Measurements from ENCODE around the gene ARF3. TPM values are rescaled to one million over a fixed set of nuclear protein-coding genes. Genes with fewer than 3 reads are reported as not detected.

Gene ARF3
- total and polyA plus RNA-seq, 2 donors (not counting 1 experiment from before 2014, with no cell fraction given) = 28.1 to 182 TPM

DNA sequence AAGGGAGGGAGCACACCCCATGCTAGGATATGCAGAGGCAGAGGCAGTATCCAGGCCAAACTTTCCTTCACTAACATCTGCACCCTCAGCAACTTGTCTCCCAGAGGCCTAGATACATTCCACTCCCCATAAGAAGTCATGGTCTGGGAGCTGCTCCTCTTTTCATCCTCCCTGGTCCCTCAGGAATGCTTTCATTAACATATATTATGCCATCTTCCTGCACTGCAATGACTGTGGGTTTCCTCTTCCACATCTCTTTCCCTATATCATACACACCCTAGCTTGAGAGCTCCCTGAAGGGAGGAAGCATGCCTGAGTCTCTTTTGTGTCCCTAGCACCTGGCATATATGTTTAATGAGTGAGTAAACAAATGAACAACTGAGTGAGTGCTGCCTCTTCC, 33.3 kb upstream of the ARF3 start:
- TF ChIP-seq, protein P1, sequence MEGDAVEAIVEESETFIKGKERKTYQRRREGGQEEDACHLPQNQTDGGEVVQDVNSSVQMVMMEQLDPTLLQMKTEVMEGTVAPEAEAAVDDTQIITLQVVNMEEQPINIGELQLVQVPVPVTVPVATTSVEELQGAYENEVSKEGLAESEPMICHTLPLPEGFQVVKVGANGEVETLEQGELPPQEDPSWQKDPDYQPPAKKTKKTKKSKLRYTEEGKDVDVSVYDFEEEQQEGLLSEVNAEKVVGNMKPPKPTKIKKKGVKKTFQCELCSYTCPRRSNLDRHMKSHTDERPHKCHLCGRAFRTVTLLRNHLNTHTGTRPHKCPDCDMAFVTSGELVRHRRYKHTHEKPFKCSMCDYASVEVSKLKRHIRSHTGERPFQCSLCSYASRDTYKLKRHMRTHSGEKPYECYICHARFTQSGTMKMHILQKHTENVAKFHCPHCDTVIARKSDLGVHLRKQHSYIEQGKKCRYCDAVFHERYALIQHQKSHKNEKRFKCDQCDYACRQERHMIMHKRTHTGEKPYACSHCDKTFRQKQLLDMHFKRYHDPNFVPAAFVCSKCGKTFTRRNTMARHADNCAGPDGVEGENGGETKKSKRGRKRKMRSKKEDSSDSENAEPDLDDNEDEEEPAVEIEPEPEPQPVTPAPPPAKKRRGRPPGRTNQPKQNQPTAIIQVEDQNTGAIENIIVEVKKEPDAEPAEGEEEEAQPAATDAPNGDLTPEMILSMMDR (conservative IDR thresholded peaks at IDR 0.05 in 1 of 2, IDR thresholded peaks at IDR 0.05 in 1 of 2; ENCODE audit: low read depth in 1 of 2, low read length in 2 of 2) = no peak
- no peak for TF ChIP-seq EZH2 (IDR thresholded peaks at IDR 0.05; ENCODE audit: low read length, missing control alignments)
- H3K36me3 ChIP-seq (ENCODE audit: control insufficient read depth, insufficient read depth, low read length) = no peaks in the 10 kb centered on the region
- H4K20me1 ChIP-seq (ENCODE audit: control insufficient read depth, extremely low read depth, insufficient read depth, low read length) = no peaks in the 10 kb centered on the region
- H2AFZ ChIP-seq (ENCODE audit: low read length) = no peak overlapping the region
- no peaks in the 10 kb centered on the region for H3K79me2 ChIP-seq (ENCODE audit: control insufficient read depth, insufficient read depth, low read length)
- no peak overlapping the region for H3K9ac ChIP-seq (ENCODE audit: insufficient read depth, low read length)
- DNase-seq (ENCODE audit: low read depth in 2 of 2) = no peak
- no peak overlapping the region for H3K27ac ChIP-seq (ENCODE audit: insufficient read depth, low read length)
- no peaks in the 10 kb centered on the region for H3K4me1 ChIP-seq (ENCODE audit: control insufficient read depth, extremely low read depth, insufficient read depth, low read length)
- no peaks in the 10 kb centered on the region for H3K9me3 ChIP-seq (ENCODE audit: control insufficient read depth, insufficient read depth, low read depth, low read length)
- H3K4me3 ChIP-seq (replicated peaks in 1 of 4; ENCODE audit: control extremely low read depth in 1 of 4, insufficient read depth in 1 of 4, low read depth in 3 of 4, low read length in 4 of 4) = no peak overlapping the region
- H3K27me3 ChIP-seq (ENCODE audit: control insufficient read depth, insufficient read depth, low read length) = peaks cover 35% of the 10 kb centered on the region
- H3K4me2 ChIP-seq (ENCODE audit: extremely low read depth, insufficient read depth, low read length) = no peak overlapping the region

DNA sequence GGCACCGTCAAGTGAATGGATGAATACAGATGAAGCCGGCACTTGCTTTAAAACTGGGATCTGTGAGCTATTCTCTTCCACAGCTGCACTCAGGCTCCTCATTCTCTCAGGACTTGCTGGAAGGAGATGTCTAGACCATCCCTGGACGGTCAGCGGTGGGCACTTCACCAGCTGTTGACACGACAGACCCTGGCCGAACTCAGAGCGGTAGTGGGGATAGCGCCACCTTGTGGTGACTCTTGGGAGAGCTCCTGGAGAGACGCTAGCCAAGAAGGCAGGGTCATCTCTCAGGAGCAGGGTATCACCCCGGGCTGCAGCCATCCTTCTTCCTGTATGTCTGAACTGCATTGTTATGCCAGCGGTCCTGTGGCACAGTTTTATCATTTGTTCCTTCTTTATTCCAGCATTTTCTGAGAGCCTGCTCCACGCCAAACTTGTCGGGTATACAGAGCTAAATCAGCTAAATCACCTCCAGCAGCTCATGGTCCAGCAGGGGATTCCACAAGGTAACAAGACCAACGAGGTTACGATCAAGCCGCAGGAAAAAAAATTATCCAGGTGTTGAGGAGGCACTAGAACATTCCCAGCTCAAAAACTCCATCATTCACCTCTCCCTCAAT, 30.9 kb upstream of the ARF3 start:
- peaks cover 51% of the 10 kb centered on the region for H3K27me3 ChIP-seq (ENCODE audit: control insufficient read depth, insufficient read depth, low read length)
- no peak overlapping the region for H3K4me2 ChIP-seq (ENCODE audit: extremely low read depth, insufficient read depth, low read length)
- no peak overlapping the region for H2AFZ ChIP-seq (ENCODE audit: low read length)

DNA sequence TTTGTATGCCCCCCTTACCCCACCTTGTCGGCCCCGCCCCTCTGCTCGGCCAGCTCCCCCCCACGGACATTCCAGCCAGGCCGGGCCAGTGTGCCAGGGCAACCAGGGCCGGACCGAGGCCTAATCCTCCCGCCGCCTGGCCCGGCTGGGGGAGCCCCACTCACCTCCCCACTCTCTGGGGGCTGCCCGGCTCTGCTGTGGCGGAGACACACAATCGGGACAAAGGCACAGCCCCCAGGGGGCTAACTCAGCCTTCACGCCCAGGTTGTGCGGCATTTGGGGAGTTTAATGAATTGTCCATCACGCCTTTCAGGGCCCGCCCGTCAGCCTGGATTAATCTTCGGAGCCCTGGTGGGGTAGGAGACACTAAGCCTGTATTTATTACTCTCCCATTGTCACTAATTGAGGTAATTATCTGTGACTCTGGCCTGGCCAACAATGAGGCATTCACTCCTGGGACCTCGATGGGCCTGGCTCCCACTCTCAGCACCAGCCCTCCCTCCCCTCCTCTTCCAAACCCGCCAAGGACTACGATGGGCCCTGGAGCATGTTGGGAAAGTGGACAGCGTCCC, 29.5 kb upstream of the ARF3 start:
- H3K4me1 ChIP-seq (ENCODE audit: control insufficient read depth, extremely low read depth, insufficient read depth, low read length) = no peaks in the 10 kb centered on the region
- no peak overlapping the region for H3K4me2 ChIP-seq (ENCODE audit: extremely low read depth, insufficient read depth, low read length)
- peaks cover 60% of the 10 kb centered on the region for H3K27me3 ChIP-seq (ENCODE audit: control insufficient read depth, insufficient read depth, low read length)
- no peak overlapping the region for H3K4me3 ChIP-seq (replicated peaks in 1 of 4; ENCODE audit: control extremely low read depth in 1 of 4, insufficient read depth in 1 of 4, low read depth in 3 of 4, low read length in 4 of 4)
- H3K79me2 ChIP-seq (ENCODE audit: control insufficient read depth, insufficient read depth, low read length) = no peaks in the 10 kb centered on the region
- H3K9ac ChIP-seq (ENCODE audit: insufficient read depth, low read length) = no peak overlapping the region
- no peaks in the 10 kb centered on the region for H3K36me3 ChIP-seq (ENCODE audit: control insufficient read depth, insufficient read depth, low read length)
- H3K9me3 ChIP-seq (ENCODE audit: control insufficient read depth, insufficient read depth, low read depth, low read length) = no peaks in the 10 kb centered on the region
- no peak for DNase-seq (ENCODE audit: low read depth in 2 of 2)
- H3K27ac ChIP-seq (ENCODE audit: insufficient read depth, low read length) = no peak overlapping the region
- no peak overlapping the region for H2AFZ ChIP-seq (ENCODE audit: low read length)
- H4K20me1 ChIP-seq (ENCODE audit: control insufficient read depth, extremely low read depth, insufficient read depth, low read length) = no peaks in the 10 kb centered on the region
- TF ChIP-seq, protein P1 (conservative IDR thresholded peaks at IDR 0.05 in 1 of 2, IDR thresholded peaks at IDR 0.05 in 1 of 2; ENCODE audit: low read depth in 1 of 2, low read length in 2 of 2) = no peak
- no peak for TF ChIP-seq EZH2 (IDR thresholded peaks at IDR 0.05; ENCODE audit: low read length, missing control alignments)

More for the DNA sequence above, 30.9 kb upstream of the ARF3 start:
- Histone ChIP-seq H3K4me1 (ENCODE audit: control insufficient read depth, extremely low read depth, insufficient read depth, low read length) (no peaks in the 10 kb centered on the region), H3K9ac (ENCODE audit: insufficient read depth, low read length) (no peak overlapping the region), H3K36me3 (ENCODE audit: control insufficient read depth, insufficient read depth, low read length) (no peaks in the 10 kb centered on the region), H3K27ac (ENCODE audit: insufficient read depth, low read length) (no peak overlapping the region), H3K9me3 (ENCODE audit: control insufficient read depth, insufficient read depth, low read depth, low read length) (no peaks in the 10 kb centered on the region), H4K20me1 (ENCODE audit: control insufficient read depth, extremely low read depth, insufficient read depth, low read length) (no peaks in the 10 kb centered on the region), H3K4me3 (replicated peaks in 1 of 4; ENCODE audit: control extremely low read depth in 1 of 4, insufficient read depth in 1 of 4, low read depth in 3 of 4, low read length in 4 of 4) (no peak overlapping the region), H3K79me2 (ENCODE audit: control insufficient read depth, insufficient read depth, low read length) (no peaks in the 10 kb centered on the region)
- peak; percentile 1 for TF ChIP-seq EZH2 (IDR thresholded peaks at IDR 0.05; ENCODE audit: low read length, missing control alignments)
- TF ChIP-seq, protein P1 (conservative IDR thresholded peaks at IDR 0.05 in 1 of 2, IDR thresholded peaks at IDR 0.05 in 1 of 2; ENCODE audit: low read depth in 1 of 2, low read length in 2 of 2) = peak; percentile 63 to 89
- DNase-seq (ENCODE audit: low read depth in 2 of 2) = peak in 1 of 2 donors; percentile 49
